Measurements from ENCODE around the gene SUSD1.

- TF ChIP-seq MAFF (IDR thresholded peaks at IDR 0.05; ENCODE audit: low read length), result no peak
- TF ChIP-seq ZNF384 (IDR thresholded peaks at IDR 0.05; ENCODE audit: low read depth, low read length), result no peak
- no peak for TF ChIP-seq MAX (CRISPR knock-in tag; IDR thresholded peaks at IDR 0.05)
- no peak for TF ChIP-seq BMI1 (IDR thresholded peaks at IDR 0.05; ENCODE audit: low read length)
- no peak for TF ChIP-seq MXI1 (IDR thresholded peaks at IDR 0.05; ENCODE audit: low read depth, low read length)
- no peak for TF ChIP-seq U2AF2 (optimal IDR thresholded peaks at IDR 0.05; ENCODE audit: low read depth, low read length)
- no peak for TF ChIP-seq GABPB2 (CRISPR knock-in tag; conservative IDR thresholded peaks at IDR 0.05)
These were observed 58.9 kb downstream of the SUSD1 start for GRCh38 chr9:112115970-112116753.

Measured in K562 (cell line).